NCI-H128 (cell line): ENCODE data around the gene INVS.
"Not testable (repeated sequence)": the region's sequence is repeated elsewhere in the genome, so short reads cannot be mapped to it uniquely, and the experiment has no call there.

Experiments used
- DNase-seq: peaks from one replicate; lab custom pipeline; 2025; ENCODE audit not compliant: unreplicated experiment; lab: John Stamatoyannopoulos, UW

The INVS gene

DNA sequence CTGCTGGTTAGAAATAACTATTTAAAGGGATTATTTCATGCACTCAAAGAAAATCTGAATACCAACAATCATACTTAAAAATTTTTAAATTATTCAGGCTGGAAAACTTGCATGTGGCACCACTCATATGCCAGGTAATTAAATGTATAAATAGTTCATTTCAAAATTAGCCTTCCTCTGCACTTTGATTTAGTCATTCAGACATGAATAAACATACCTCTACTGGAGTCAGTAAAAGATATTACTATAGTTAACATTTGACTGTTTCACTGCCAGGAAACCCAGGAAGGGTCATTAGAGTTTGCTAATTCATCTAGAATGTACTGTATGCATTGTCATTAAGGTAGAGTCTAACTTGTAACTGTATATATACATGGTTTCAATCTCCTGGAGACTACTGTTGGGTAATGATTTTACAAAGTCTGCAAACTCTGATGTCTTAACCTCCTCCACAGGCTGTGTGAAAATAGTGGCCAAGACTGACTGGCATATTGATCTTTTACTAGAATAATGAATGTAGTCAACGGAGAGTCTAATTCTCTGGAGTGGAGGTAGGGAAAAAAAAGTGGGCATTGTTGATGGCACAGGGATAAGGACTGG lies 210.0 kb downstream of the INVS start:
- no peak for DNase-seq

DNA sequence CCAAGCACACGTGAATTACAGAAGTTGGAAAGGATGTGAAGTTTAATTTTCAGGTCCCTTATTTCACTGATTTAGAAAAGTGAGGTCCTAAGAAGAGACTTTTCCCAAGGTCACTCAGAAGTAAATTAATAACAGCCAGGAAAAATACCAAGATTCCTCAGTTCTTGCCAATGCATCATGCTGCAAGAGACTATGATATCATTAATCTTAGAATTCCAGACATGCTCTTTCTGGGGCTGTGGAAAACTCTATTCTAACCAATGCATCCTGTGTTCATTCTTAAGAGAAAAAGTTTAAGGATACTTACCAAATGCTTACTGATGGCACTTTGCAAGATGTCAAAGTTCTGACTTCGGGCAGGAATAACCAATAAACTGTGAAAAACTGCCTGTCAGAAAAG lies 210.9 kb downstream of the INVS start:
- DNase-seq, result no peak

DNA sequence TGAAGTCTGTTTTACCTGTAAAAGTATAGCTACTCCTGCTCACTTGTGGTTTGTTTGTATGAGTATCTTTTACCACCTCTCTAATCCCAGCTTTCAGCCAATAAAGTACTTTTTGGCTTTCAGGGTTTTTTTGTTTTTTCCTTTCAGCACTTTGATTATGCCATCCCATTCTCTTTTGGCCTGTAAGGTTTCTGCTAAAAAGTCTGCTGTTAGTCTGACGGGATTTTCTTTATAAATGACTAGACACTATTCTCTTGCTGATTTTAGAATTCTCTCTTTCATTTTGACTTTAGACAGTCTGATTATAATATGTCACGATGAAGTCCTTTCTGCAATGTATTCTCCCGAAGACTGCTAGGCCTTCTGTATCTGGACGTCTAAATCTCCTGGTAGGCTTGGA lies 216.5 kb downstream of the INVS start:
- DNase-seq, result no peak

DNA sequence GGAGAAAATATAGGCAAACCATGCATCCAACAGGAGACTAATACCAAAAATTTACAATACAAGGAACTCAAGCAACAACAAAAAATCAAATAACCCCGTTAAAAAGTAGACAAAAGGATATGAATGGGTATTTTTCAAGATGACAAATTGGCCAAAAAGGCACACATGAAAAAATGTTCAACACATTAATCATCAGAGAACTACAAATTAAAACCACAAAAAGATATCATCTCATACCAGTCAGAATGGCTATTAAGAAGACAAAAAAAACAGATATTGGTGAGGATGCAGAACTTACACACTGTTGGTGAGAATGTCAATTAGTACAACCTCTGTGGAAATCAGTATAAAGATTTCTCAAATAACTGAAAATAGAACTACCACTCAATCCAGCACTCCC lies 218.7 kb downstream of the INVS start:
- no peak for DNase-seq

DNA sequence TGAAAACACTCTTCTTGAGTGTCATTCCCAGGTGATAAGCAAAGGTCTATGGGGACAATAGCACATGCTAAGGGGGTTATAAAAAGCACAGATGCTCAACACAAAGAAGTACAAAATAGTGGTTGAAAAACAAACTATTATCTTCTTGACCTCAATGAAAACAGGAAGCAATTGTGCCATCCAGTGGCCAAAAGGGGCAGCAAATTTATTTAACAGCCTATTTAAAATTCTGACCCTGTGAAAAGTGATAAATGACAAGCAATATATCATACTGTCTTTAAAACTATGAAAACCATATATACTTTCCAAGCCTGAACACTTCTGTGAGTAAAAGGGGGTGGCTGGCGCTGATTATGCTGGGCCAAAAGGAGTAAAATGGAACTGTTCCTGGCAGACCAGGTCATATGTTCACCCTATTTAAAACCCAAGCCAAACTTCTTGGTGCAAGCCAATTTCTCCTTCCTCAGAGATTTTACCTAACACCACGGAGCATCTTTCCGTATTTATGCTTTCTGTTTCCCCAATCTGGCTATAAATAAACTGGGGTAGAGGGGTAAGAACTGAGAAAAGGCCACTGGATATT lies 224.0 kb downstream of the INVS start:
- DNase-seq, result peak; percentile 56

DNA sequence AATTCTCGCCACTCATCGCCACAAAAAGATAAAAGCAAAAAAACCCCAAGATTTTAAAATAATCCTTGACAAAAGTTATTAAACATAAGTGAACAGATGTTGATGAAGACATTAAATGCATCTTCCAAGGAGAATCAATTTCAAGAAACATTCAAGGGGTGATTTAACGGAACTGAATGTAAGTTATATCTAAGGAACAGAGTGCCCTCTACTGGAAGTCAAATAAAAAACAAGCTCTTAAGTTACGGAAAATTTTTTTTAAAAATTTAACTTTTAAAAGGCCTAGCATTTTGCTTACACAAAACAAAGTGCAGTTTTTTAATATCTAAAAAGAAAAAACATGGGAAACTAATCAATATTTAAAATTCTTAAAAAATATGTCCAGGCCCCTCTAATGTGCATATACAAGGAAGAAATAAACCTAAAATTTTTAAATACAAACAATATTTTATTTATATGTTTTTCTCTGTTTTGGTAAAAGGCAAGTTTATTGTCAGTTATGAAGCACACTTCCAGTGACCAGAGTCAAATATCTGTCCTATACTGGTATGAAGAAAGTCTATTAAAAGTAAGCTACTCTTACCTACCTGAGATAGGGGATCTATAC lies 225.7 kb downstream of the INVS start:
- DNase-seq, result no peak

DNA sequence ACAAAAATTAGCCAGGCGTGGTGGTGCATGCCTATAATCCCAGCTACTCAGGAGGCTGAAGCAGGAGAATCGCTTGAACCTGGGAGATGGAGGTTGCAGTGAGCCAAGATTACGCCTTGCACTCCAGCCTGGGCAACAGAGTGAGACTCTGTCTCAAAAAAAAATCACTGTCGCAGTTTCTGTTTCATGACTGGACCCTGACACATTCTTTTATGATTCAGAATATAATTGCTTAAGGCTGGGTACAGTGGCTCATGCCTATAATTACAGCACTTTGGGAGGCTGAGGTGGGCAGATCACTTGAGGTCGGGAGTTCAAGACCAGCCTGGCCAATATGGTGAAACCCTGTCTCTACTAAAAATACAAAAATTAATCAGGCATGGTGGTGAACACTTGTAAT lies 239.7 kb downstream of the INVS start:
- DNase-seq, result not testable (repeated sequence)

DNA sequence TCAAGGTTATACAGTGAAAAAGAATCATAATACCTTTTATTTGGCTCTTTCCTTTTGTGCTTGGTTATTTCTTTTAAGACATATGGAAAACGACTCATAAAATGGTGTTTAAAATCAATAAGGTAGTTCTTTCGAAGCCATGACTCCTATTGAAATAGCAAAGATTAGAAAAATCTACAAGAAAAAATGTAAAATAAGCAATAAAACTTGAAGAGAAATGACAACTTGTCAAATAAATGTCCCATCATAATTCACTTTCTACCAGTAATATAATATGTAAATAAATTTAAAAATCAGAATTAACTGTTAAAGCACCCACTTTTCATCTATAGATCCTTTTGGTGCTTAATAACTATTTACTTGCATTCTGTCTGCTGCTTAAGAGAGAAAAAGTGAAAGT lies 241.2 kb downstream of the INVS start:
- DNase-seq, result no peak

DNA sequence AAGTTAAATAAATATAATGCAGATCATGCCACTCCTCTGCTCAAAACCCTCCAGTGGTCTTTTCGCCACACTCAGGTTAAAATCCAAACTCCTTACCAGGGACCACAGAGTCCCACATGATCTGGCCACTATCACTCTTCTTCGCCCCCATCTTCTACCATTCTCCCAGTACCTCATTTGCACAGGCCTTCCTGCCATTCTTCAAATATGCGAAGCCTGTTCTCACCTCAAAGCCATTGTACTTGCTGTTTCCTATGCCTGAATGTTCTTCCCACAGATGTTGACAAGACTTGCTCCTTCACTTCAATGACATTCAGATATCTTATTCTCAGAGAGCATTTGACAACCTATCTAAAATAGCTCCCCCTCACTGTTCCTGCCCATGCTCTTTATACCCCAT lies 242.8 kb downstream of the INVS start:
- no peak for DNase-seq

DNA sequence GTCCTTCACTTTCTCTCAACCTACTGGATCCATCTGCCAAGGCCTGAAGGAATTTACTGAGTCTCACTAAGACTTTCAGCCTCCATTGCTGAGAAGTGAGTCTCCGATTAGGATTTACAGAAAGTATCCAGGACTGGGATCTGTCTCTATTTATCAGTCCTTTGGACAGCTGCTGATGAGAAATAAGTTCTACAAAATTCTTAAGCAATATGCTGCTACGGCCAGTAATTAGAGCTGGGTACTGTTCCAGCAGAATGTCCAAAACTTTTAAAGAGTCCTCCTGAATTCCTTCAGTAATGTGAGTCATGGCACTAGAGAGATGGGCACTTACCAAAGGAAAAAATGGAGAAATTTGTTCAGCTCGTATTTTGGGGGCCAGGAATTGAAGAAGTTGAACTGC lies 247.8 kb downstream of the INVS start:
- no peak for DNase-seq

DNA sequence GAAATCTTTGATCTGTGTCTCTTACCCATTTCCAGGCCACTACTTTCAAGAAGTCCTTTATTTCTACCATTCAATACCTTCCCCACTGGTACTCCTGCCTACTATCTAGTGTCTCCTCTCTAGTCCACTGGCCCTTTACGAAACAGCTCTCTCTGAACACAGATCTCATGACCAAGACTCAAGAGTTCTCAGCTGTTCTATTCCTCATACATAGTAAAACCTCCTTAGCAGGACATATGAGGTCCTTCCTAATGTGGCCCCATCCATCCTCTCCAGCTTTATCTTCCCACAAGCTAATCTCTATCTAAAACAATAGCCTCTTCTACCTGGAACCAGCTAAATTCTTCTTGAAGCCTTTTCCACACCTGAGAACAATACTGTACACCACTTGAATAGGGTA lies 251.1 kb downstream of the INVS start:
- no peak for DNase-seq
